PC-3 (cell line): Measurements from ENCODE around the gene USP2. TPM values are rescaled to one million over a fixed set of nuclear protein-coding genes. Genes with fewer than 3 reads are reported as not detected.

Experiments used
- ATAC-seq: fragments of 200-7000 bp; cut with Tn5 transposase; 2 replicates; pipeline ENCODE4 v1.9.1; 2020; ENCODE audit warnings: mild to moderate bottlenecking, moderate library complexity
- BruUV-seq: library from RNA; stranded (reverse); fragments of 400-500 nt; replicated peaks from 2 replicates; lab custom pipeline; 2021; lab: Mats Ljungman, UMichigan
- CTCF ChIA-PET: fragments of 300-600 bp; sonication (Branson Sonifier 250); formaldehyde crosslinking; loops from one replicate; lab custom pipeline; 2022; ENCODE audit warnings: antibody characterized with exemption; lab: Charles Lee
- POLR2A ChIA-PET: fragments of 300-600 bp; sonication (Branson Sonifier 250); formaldehyde crosslinking; loops from one replicate; lab custom pipeline; 2022; ENCODE audit warnings: antibody characterized with exemption; ENCODE audit not compliant: unreplicated experiment; lab: Charles Lee
- DNase-seq: peaks from one replicate; pipeline ENCODE4 v3.0.0-alpha.2; 2015
- H2AFZ ChIP-seq: fragments of 300-600 bp; sonication (generic); 2 replicates; pipeline ENCODE4 v1.6.0; 2016; ENCODE audit warnings: antibody characterized with exemption, low read length
- H3F3A ChIP-seq: fragments of 300-600 bp; sonication (generic); one replicate; pipeline ENCODE4 v1.6.0; 2017; ENCODE audit warnings: antibody characterized with exemption, low read length, control low read depth, mild to moderate bottlenecking; ENCODE audit not compliant: unreplicated experiment
- H3K27ac ChIP-seq: fragments of 300-600 bp; sonication (generic); 2 replicates; pipeline ENCODE4 v1.5.1; 2016; ENCODE audit warnings: mild to moderate bottlenecking, low read length
- H3K27me3 ChIP-seq: fragments of 300-600 bp; sonication (generic); 2 replicates; pipeline ENCODE4 v1.6.1; 2016; ENCODE audit warnings: low read length, mixed read lengths
- H3K36me3 ChIP-seq: fragments of 300-600 bp; sonication (generic); 2 replicates; pipeline ENCODE4 v1.6.1; 2016; ENCODE audit warnings: low read depth, mixed run types, low read length, mixed read lengths
- H3K4me1 ChIP-seq: fragments of 300-600 bp; sonication (generic); 2 replicates; pipeline ENCODE4 v1.5.1; 2016; ENCODE audit warnings: low read length; ENCODE audit not compliant: insufficient read depth
- H3K4me2 ChIP-seq: fragments of 300-600 bp; sonication (generic); 2 replicates; pipeline ENCODE4 v1.6.0; 2016; ENCODE audit warnings: low read length
- H3K4me3 ChIP-seq: fragments of 300-600 bp; sonication (generic); 2 replicates; pipeline ENCODE4 v1.5.1; 2016; ENCODE audit warnings: mild to moderate bottlenecking, low read length, mixed read lengths
- H3K79me2 ChIP-seq: fragments of 300-600 bp; sonication (generic); 2 replicates; pipeline ENCODE4 v1.6.1; 2017; ENCODE audit warnings: low read length, mixed read lengths
- H3K9ac ChIP-seq: fragments of 300-600 bp; sonication (generic); 2 replicates; pipeline ENCODE4 v1.6.0; 2016; ENCODE audit warnings: mild to moderate bottlenecking, low read length
- H3K9me2 ChIP-seq: fragments of 300-600 bp; sonication (generic); replicated peaks from 2 replicates; pipeline ENCODE4 v1.6.1; 2016; ENCODE audit warnings: mixed run types, low read length, mixed read lengths
- H3K9me3 ChIP-seq: fragments of 300-600 bp; sonication (generic); 2 replicates; pipeline ENCODE4 v1.6.1; 2016; ENCODE audit warnings: low read length, mixed read lengths
- H4K20me1 ChIP-seq: fragments of 300-600 bp; sonication (generic); 2 replicates; pipeline ENCODE4 v1.6.1; 2016; ENCODE audit warnings: low read length, mixed read lengths
- CTCF ChIP-seq: fragments of 300-600 bp; sonication (generic); conservative IDR thresholded peaks from 2 replicates; pipeline ENCODE4 v1.5.1; 2017; ENCODE audit warnings: antibody characterized with exemption, low read depth, mild to moderate bottlenecking, low read length
- EZH2 ChIP-seq: fragments of 300-600 bp; sonication (generic); IDR thresholded peaks from one replicate; pipeline ENCODE4 v1.6.1; 2017; ENCODE audit warnings: antibody characterized with exemption, mild to moderate bottlenecking, low read length; ENCODE audit not compliant: unreplicated experiment
- EZH2phosphoT487 ChIP-seq: fragments of 300-600 bp; sonication (generic); IDR thresholded peaks from 2 replicates; pipeline ENCODE4 v1.6.1; 2018; ENCODE audit warnings: mild to moderate bottlenecking, antibody characterized with exemption, low read length, borderline replicate concordance
- intact Hi-C: fragments of 100-400 bp; cut with micrococcal nuclease; formaldehyde crosslinking; loops from 2 replicates; pipeline ENCODE4 v1.9.0; 2023
- total RNA-seq: library from RNA; depleted of rRNA; stranded (reverse); fragments of >200 nt; gene quantifications from 2 replicates; pipeline ENCODE4 v1.2.3, GENCODE V29; 2014

USP2 gene
- total RNA-seq, 1 experiment from 2014 or later: 1.8 TPM

DNA sequence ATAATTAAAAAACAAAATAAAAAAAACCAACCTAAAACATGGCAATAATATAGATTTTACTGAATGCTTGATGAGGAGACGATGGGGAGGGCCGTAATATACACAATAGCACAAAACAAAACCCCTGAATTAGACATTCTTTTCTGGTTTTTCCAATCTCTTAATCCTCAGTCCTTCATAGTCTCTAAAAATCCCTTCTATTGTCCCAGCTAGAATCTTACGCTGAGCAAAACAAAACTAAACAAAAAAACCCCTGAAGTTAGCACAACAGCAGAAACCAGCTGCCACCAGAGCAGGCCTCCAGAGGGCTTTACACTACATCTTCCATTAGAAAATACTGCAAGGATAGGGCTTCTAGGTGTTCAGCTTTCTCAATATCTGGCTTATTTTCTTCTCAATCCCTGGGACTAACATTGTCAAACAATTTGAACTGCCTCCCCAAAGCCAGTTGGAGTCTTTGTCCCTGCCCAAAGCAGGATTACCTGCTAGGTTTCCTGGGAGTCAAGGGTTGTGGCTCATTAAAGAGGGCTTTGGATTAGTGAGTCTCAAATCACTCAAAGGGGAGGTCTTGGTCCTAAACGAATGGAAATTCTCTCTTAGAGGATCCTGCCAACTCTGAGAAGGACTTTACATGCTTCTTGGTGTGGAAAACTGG lies 49.3 kb downstream of the USP2 start:
- H3K27me3 ChIP-seq: no peaks in the 10 kb centered on the region

DNA sequence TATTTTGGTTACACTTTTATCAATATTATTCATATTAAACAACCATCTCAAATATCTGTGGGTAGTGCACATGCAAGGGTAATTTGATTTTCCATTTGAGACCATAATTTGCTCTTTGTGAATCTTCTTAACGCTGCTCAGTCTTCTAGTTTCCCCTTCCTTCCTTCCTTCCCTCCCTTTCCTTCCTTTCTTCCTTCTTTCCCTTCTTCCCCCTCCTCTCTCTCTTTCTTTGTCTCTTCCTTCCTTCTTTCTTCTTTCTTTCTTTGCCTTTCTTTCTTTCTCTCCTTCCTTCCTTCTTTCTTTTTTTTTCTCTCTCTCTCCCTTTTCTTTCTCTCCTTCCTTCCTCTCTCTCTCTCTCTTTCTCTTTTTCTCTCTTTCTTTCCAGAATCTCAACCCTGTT lies 51.3 kb downstream of the USP2 start:
- no peak overlapping the region for H3K9ac ChIP-seq
- H2AFZ ChIP-seq: no peak overlapping the region
- H3K79me2 ChIP-seq: peaks cover 8% of the 10 kb centered on the region
- no peak overlapping the region for H3K4me2 ChIP-seq
- intact Hi-C loops: no loop called here
- ATAC-seq (no peak), DNase-seq (no peak)
- H3K9me2 ChIP-seq: no peaks in the 10 kb centered on the region
- no peaks in the 10 kb centered on the region for H3K9me3 ChIP-seq
- ChIA-PET CTCF (no interaction called here), POLR2A (no interaction called here)
- peaks cover 9% of the 10 kb centered on the region for H3K4me1 ChIP-seq
- H3K27ac ChIP-seq: no peak overlapping the region
- no peaks in the 10 kb centered on the region for H3K36me3 ChIP-seq
- H3K27me3 ChIP-seq: no peaks in the 10 kb centered on the region
- no peaks in the 10 kb centered on the region for H3F3A ChIP-seq
- no TSS peak for BruUV-seq
- TF ChIP-seq EZH2phosphoT487: no peak
- TF ChIP-seq EZH2: no peak
- TF ChIP-seq CTCF: no peak
- H3K4me3 ChIP-seq: no peak overlapping the region
- no peaks in the 10 kb centered on the region for H4K20me1 ChIP-seq

More for the DNA sequence above, 49.3 kb downstream of the USP2 start:
- Histone ChIP-seq H3K9me2 (no peaks in the 10 kb centered on the region), H3K4me1 (peaks cover 29% of the 10 kb centered on the region), H3K9ac (no peak overlapping the region), H3K4me2 (no peak overlapping the region), H3K9me3 (no peaks in the 10 kb centered on the region), H3K36me3 (no peaks in the 10 kb centered on the region), H3K4me3 (no peak overlapping the region), H3K27ac (no peak overlapping the region), H2AFZ (no peak overlapping the region), H3F3A (no peaks in the 10 kb centered on the region), H4K20me1 (no peaks in the 10 kb centered on the region), H3K79me2 (peaks cover 28% of the 10 kb centered on the region)
- TF ChIP-seq EZH2: no peak
- no peak for TF ChIP-seq CTCF
- TF ChIP-seq EZH2phosphoT487: no peak
- intact Hi-C loops: no loop called here
- DNase-seq (no peak), ATAC-seq (no peak)
- no TSS peak for BruUV-seq
- CTCF ChIA-PET: no interaction called here
- POLR2A ChIA-PET: no interaction called here

DNA sequence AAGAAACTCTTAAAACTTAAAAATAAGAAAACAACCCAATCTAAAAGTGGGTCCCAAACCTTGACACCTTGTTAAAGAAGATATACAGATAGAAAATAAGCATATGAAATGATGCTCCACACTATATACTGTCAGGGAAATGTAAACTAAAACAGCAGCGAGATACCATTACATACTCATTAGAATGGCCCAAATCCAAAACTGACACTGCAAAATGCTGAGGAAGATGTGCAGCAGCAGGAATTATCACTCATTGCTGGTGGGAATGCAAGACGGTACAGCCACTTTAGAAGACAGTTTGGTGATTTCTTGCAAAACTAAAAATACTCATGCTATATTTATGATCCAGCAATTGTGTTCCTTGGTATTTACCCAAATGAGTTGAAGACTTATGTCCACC lies 52.2 kb downstream of the USP2 start:
- Histone ChIP-seq H3K36me3 (no peaks in the 10 kb centered on the region), H3K4me3 (no peak overlapping the region), H3K79me2 (no peaks in the 10 kb centered on the region), H3K9ac (no peak overlapping the region), H3K4me2 (no peak overlapping the region), H3K9me3 (no peaks in the 10 kb centered on the region), H3K4me1 (peaks cover 5% of the 10 kb centered on the region; the same call in 1 of the 2 replicates), H3K27ac (no peak overlapping the region), H3K27me3 (no peaks in the 10 kb centered on the region), H2AFZ (no peak overlapping the region), H4K20me1 (no peaks in the 10 kb centered on the region), H3F3A (no peaks in the 10 kb centered on the region), H3K9me2 (no peaks in the 10 kb centered on the region)
- ChIA-PET CTCF (no interaction called here), POLR2A (no interaction called here)
- ATAC-seq: no peak
- DNase-seq: no peak
- intact Hi-C loops: loop anchor here (10.0 kb wide), 1 partner anchor 165 kb away; the partner anchor contains the start of gene NLRX1
- TF ChIP-seq EZH2 (no peak), EZH2phosphoT487 (no peak), CTCF (no peak)
- BruUV-seq: no TSS peak
